HG03060 (cell line): ENCODE results near the gene THSD7B.
"Not testable (repeated sequence)": the region's sequence is repeated elsewhere in the genome, so short reads cannot be mapped to it uniquely, and the experiment has no call there.

ENCODE experiments used
- ATAC-seq: cut with Tn5 transposase; IDR thresholded peaks from one replicate; pipeline ENCODE4 v1.9.1; 2021; ENCODE audit warnings: low read depth, moderate number of reproducible peaks; ENCODE audit not compliant: unreplicated experiment

THSD7B gene

GRCh38 chr2:136765256-136766072 is at the start of gene THSD7B:
THSD7B (plus strand) TSS chr2:136765545; CDS start chr2:136882179, 116,634 bp downstream.
- no peak for ATAC-seq

GRCh38 chr2:136718273-136718672 is 47.1 kb upstream of the THSD7B start:
- ATAC-seq = no peak

- no peak for ATAC-seq
Measured at GRCh38 chr2:136727973-136728699, 37.2 kb upstream of the THSD7B start.

- ATAC-seq = no peak
Measured at GRCh38 chr2:136736236-136736635, 29.1 kb upstream of the THSD7B start.

- ATAC-seq = no peak
Measured at GRCh38 chr2:136738044-136738443, 27.3 kb upstream of the THSD7B start.

- no peak for ATAC-seq
Measured at GRCh38 chr2:136741471-136741870, 23.9 kb upstream of the THSD7B start.

- no peak for ATAC-seq
Measured at GRCh38 chr2:136750065-136750464, 15.3 kb upstream of the THSD7B start.

GRCh38 chr2:136751406-136751805 is 13.9 kb upstream of the THSD7B start:
- no peak for ATAC-seq

- ATAC-seq = not testable (repeated sequence)
Measured at GRCh38 chr2:136758504-136758903, 6.8 kb upstream of the THSD7B start.

GRCh38 chr2:136764452-136765255 is 691 bp upstream of the THSD7B start:
- ATAC-seq = no peak

GRCh38 chr2:136766073-136766404 is 694 bp downstream of the THSD7B start:
- ATAC-seq = no peak

GRCh38 chr2:136767030-136767429 is 1.7 kb downstream of the THSD7B start:
- no peak for ATAC-seq

- ATAC-seq = no peak
Measured at GRCh38 chr2:136769871-136770270, 4.5 kb downstream of the THSD7B start.

- no peak for ATAC-seq
Measured at GRCh38 chr2:136770384-136770783, 5.0 kb downstream of the THSD7B start.

- no peak for ATAC-seq
Measured at GRCh38 chr2:136777391-136777790, 12.0 kb downstream of the THSD7B start.

GRCh38 chr2:136783856-136784255 is 18.5 kb downstream of the THSD7B start:
- no peak for ATAC-seq

- no peak for ATAC-seq
Measured at GRCh38 chr2:136785215-136785614, 19.9 kb downstream of the THSD7B start.

- ATAC-seq = no peak
Measured at GRCh38 chr2:136787970-136788369, 22.6 kb downstream of the THSD7B start.

GRCh38 chr2:136796339-136796738 is 31.0 kb downstream of the THSD7B start:
- no peak for ATAC-seq

- no peak for ATAC-seq
Measured at GRCh38 chr2:136798766-136799165, 33.4 kb downstream of the THSD7B start.

GRCh38 chr2:136801661-136802060 is 36.3 kb downstream of the THSD7B start:
- ATAC-seq = no peak
